ENCODE measurements around the gene NISCH. TPM values are rescaled to one million over a fixed set of nuclear protein-coding genes. Genes with fewer than 3 reads are reported as not detected.
A peak's percentile ranks its signal among the peaks of the same experiment; 100 is the strongest.

NISCH gene
- polyA plus RNA-seq, 3 donors = 9.7 to 106 (median 13.1) TPM

- Histone ChIP-seq H3K4me1 (ENCODE audit: control insufficient read depth in 1 of 2, insufficient read depth in 2 of 2, low read length in 2 of 2) (peaks cover 27 to 31% of the 10 kb centered on the region in 2 donors), H4K20me1 (ENCODE audit: insufficient read depth, low read length) (peaks cover 16% of the 10 kb centered on the region), H3K27me3 (ENCODE audit: control insufficient read depth in 2 of 2, insufficient read depth in 2 of 2, low read length in 2 of 2) (no peaks in the 10 kb centered on the region), H3K27ac (ENCODE audit: low read depth in 1 of 2, low read length in 2 of 2) (peak overlapping the region; percentile 57 to 94), H3K4me2 (replicated peaks; ENCODE audit: extremely low read depth, low read length, poor library complexity, severe bottlenecking) (peak overlapping the region; percentile 96), H2AFZ (ENCODE audit: insufficient read depth, low read depth, low read length, poor library complexity, severe bottlenecking) (peak overlapping the region; percentile 97), H3K79me2 (ENCODE audit: insufficient read depth, low read length) (peaks cover 37% of the 10 kb centered on the region), H3K4me3 (replicated peaks in 1 of 3; ENCODE audit: low read depth in 2 of 3, low read length in 3 of 3) (peak overlapping the region; percentile 81 to 91 (median 89)), H3K36me3 (replicated peaks in 1 of 2; ENCODE audit: control insufficient read depth in 1 of 2, insufficient read depth in 2 of 2, low read length in 2 of 2) (peaks cover 13 to 23% of the 10 kb centered on the region in 2 donors), H3K9ac (ENCODE audit: insufficient read depth, low read length, poor library complexity, severe bottlenecking) (peak overlapping the region; percentile 85), H3K9me3 (replicated peaks in 1 of 2; ENCODE audit: control insufficient read depth in 1 of 2, insufficient read depth in 1 of 2, low read length in 2 of 2) (no peaks in the 10 kb centered on the region)
- intact Hi-C loops (cut with micrococcal nuclease) = loop anchor here in 1 of 2 donors (5.0 kb wide), 1 partner anchor 82 kb away; the partner anchor contains the start of gene UQCC5
- H3K4me1 Mint-ChIP-seq = peaks cover 33% of the 10 kb centered on the region
- peak overlapping the region; percentile 80 to 94 (median 92) for H3K27ac Mint-ChIP-seq
- 69% methylated on average over 8 of the region's 11 CpGs for WGBS (ENCODE audit: insufficient coverage)
- peaks cover 20 to 27% of the 10 kb centered on the region in 2 donors for H3K36me3 Mint-ChIP-seq
- H3K27me3 Mint-ChIP-seq (ENCODE audit: low read depth in 3 of 3) = peaks cover 0 to 3% (median 2%) of the 10 kb centered on the region in 3 donors
- H3K4me3 Mint-ChIP-seq = peak overlapping the region; percentile 90 to 92
- no peak for DNase-seq
- TF ChIP-seq, protein P1, sequence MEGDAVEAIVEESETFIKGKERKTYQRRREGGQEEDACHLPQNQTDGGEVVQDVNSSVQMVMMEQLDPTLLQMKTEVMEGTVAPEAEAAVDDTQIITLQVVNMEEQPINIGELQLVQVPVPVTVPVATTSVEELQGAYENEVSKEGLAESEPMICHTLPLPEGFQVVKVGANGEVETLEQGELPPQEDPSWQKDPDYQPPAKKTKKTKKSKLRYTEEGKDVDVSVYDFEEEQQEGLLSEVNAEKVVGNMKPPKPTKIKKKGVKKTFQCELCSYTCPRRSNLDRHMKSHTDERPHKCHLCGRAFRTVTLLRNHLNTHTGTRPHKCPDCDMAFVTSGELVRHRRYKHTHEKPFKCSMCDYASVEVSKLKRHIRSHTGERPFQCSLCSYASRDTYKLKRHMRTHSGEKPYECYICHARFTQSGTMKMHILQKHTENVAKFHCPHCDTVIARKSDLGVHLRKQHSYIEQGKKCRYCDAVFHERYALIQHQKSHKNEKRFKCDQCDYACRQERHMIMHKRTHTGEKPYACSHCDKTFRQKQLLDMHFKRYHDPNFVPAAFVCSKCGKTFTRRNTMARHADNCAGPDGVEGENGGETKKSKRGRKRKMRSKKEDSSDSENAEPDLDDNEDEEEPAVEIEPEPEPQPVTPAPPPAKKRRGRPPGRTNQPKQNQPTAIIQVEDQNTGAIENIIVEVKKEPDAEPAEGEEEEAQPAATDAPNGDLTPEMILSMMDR (IDR thresholded peaks at IDR 0.05) = no peak
- peaks cover 0 to 9% (median 3%) of the 10 kb centered on the region in 7 donors for H3K9me3 Mint-ChIP-seq
These were observed 494 bp upstream of the NISCH start for GRCh38 chr3:52454938-52455282.

- Histone ChIP-seq H3K9ac (ENCODE audit: insufficient read depth, low read length, poor library complexity, severe bottlenecking) (peak overlapping the region; percentile 85), H3K27me3 (ENCODE audit: control insufficient read depth in 2 of 2, insufficient read depth in 2 of 2, low read length in 2 of 2) (no peaks in the 10 kb centered on the region), H4K20me1 (ENCODE audit: insufficient read depth, low read length) (peaks cover 16% of the 10 kb centered on the region), H3K4me2 (replicated peaks; ENCODE audit: extremely low read depth, low read length, poor library complexity, severe bottlenecking) (peak overlapping the region; percentile 96), H3K4me1 (ENCODE audit: control insufficient read depth in 1 of 2, insufficient read depth in 2 of 2, low read length in 2 of 2) (peaks cover 27 to 31% of the 10 kb centered on the region in 2 donors), H2AFZ (ENCODE audit: insufficient read depth, low read depth, low read length, poor library complexity, severe bottlenecking) (peak overlapping the region; percentile 97), H3K79me2 (ENCODE audit: insufficient read depth, low read length) (peaks cover 51% of the 10 kb centered on the region), H3K27ac (ENCODE audit: low read depth in 1 of 2, low read length in 2 of 2) (peak overlapping the region; percentile 39 to 94), H3K4me3 (replicated peaks in 1 of 3; ENCODE audit: low read depth in 2 of 3, low read length in 3 of 3) (peak overlapping the region; percentile 81 to 91 (median 89)), H3K36me3 (replicated peaks in 1 of 2; ENCODE audit: control insufficient read depth in 1 of 2, insufficient read depth in 2 of 2, low read length in 2 of 2) (peaks cover 25 to 37% of the 10 kb centered on the region in 2 donors), H3K9me3 (replicated peaks in 1 of 2; ENCODE audit: control insufficient read depth in 1 of 2, insufficient read depth in 1 of 2, low read length in 2 of 2) (no peaks in the 10 kb centered on the region)
- Mint-ChIP-seq H3K27me3 (ENCODE audit: low read depth in 3 of 3) (peaks cover 0 to 3% (median 2%) of the 10 kb centered on the region in 3 donors), H3K9me3 (peaks cover 0 to 2% (median 0%) of the 10 kb centered on the region in 7 donors), H3K36me3 (peaks cover 33 to 36% of the 10 kb centered on the region in 2 donors), H3K4me1 (peaks cover 33% of the 10 kb centered on the region), H3K27ac (peak overlapping the region; percentile 47 to 93 (median 87)), H3K4me3 (peak overlapping the region; percentile 90 to 92)
- intact Hi-C loops (cut with micrococcal nuclease) = loop anchor here in 1 of 2 donors (5.0 kb wide), 1 partner anchor 81 kb away; the partner anchor contains the start of gene UQCC5
- WGBS (ENCODE audit: insufficient coverage) = 38% methylated on average over 4 of the region's 13 CpGs
- no peak for DNase-seq
- TF ChIP-seq, protein P1 (IDR thresholded peaks at IDR 0.05) = no peak
These were observed 880 bp downstream of the NISCH start for GRCh38 chr3:52456169-52456799.

Measured in CD14-positive monocyte (primary cell).